Measurements from ENCODE around the gene LIN7A.
"Not testable (repeated sequence)": the region's sequence is repeated elsewhere in the genome, so short reads cannot be mapped to it uniquely, and the experiment has no call there.

LIN7A gene

GRCh38 chr12:80792861-80793260 is 144.9 kb downstream of the LIN7A start:
- Histone ChIP-seq H3K27me3 (no peaks in the 10 kb centered on the region), H3K9me3 (no peaks in the 10 kb centered on the region), H3K4me3 (ENCODE audit: low read depth, low read length) (no peak overlapping the region), H3K4me1 (peaks cover 9% of the 10 kb centered on the region), H3K36me3 (no peaks in the 10 kb centered on the region; the same call in 1 of the 2 replicates)
- no peak for DNase-seq
- TF ChIP-seq, protein P1, sequence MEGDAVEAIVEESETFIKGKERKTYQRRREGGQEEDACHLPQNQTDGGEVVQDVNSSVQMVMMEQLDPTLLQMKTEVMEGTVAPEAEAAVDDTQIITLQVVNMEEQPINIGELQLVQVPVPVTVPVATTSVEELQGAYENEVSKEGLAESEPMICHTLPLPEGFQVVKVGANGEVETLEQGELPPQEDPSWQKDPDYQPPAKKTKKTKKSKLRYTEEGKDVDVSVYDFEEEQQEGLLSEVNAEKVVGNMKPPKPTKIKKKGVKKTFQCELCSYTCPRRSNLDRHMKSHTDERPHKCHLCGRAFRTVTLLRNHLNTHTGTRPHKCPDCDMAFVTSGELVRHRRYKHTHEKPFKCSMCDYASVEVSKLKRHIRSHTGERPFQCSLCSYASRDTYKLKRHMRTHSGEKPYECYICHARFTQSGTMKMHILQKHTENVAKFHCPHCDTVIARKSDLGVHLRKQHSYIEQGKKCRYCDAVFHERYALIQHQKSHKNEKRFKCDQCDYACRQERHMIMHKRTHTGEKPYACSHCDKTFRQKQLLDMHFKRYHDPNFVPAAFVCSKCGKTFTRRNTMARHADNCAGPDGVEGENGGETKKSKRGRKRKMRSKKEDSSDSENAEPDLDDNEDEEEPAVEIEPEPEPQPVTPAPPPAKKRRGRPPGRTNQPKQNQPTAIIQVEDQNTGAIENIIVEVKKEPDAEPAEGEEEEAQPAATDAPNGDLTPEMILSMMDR (IDR thresholded peaks at IDR 0.05; ENCODE audit: low read depth, low read length), result no peak

DNA sequence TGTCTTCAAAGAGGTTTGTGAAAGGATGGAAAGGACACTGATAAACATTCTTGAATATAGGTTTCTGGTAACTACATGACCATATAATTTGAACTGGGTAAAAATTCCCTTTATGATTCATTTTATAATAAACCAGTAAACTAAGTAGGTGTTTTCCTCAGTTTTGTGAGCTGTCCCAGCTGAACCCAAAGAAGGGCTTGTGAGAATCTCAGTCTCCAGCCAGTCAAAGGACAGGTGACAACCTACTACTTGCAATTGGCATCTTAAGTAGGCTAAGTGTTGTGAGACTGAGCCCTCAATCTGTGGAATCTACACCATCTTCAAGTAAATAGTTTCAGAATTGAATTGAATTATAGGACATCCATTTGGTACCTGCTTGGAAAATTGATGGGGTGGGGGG is 145.9 kb downstream of the LIN7A start:
- no peak for DNase-seq

DNA sequence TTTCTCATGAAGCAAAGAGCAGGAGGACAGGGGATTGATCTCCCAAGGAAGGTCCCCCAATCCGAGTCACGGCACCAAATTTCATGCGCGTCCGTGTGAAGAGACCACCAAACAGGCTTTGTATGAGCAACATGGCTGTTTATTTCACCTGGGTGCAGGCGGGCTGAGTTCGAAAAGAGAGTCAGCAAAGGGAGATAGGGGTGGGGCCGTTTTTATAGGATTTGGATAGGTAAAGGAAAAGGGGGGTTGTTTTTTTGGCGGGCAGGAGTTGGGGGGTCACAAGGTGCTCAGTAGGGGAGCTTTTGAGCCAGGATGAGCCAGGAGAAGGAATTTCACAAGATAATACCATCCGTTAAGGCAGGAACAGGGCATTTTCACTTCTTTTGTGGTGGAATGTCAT is 149.3 kb downstream of the LIN7A start:
- not testable (repeated sequence) for DNase-seq; H3K4me3 ChIP-seq (ENCODE audit: low read depth, low read length); H3K9me3 ChIP-seq; H3K4me1 ChIP-seq; H3K27me3 ChIP-seq; H3K36me3 ChIP-seq

More for the DNA sequence above, 145.9 kb downstream of the LIN7A start:
- H3K4me3 ChIP-seq (ENCODE audit: low read depth, low read length), result no peak overlapping the region
- no peaks in the 10 kb centered on the region; the same call in 1 of the 2 replicates for H3K36me3 ChIP-seq
- H3K27me3 ChIP-seq, result no peaks in the 10 kb centered on the region
- no peaks in the 10 kb centered on the region for H3K9me3 ChIP-seq
- peaks cover 9% of the 10 kb centered on the region for H3K4me1 ChIP-seq
- TF ChIP-seq, protein P1 (IDR thresholded peaks at IDR 0.05; ENCODE audit: low read depth, low read length), result no peak

GRCh38 chr12:80782963-80783470 is 154.7 kb downstream of the LIN7A start:
- not testable (repeated sequence) for H3K36me3 ChIP-seq; H3K4me3 ChIP-seq (ENCODE audit: low read depth, low read length); DNase-seq; H3K9me3 ChIP-seq; H3K27me3 ChIP-seq
- H3K4me1 ChIP-seq, result peaks cover 17% of the 10 kb centered on the region

- Histone ChIP-seq H3K9me3 (peaks cover 7% of the 10 kb centered on the region; the same call in 1 of the 2 replicates), H3K27me3 (no peaks in the 10 kb centered on the region), H3K4me1 (peaks cover 25% of the 10 kb centered on the region), H3K4me3 (ENCODE audit: low read depth, low read length) (no peak overlapping the region), H3K36me3 (no peaks in the 10 kb centered on the region)
- TF ChIP-seq, protein P1 (IDR thresholded peaks at IDR 0.05; ENCODE audit: low read depth, low read length), result no peak
- DNase-seq, result no peak
Measured at GRCh38 chr12:80781313-80781712, 156.4 kb downstream of the LIN7A start.

GRCh38 chr12:80780746-80781145 is 157.0 kb downstream of the LIN7A start:
- peaks cover 25% of the 10 kb centered on the region for H3K4me1 ChIP-seq
- no peaks in the 10 kb centered on the region for H3K27me3 ChIP-seq
- no peaks in the 10 kb centered on the region for H3K36me3 ChIP-seq
- no peak for DNase-seq
- H3K9me3 ChIP-seq, result peaks cover 7% of the 10 kb centered on the region; the same call in 1 of the 2 replicates
- no peak overlapping the region for H3K4me3 ChIP-seq (ENCODE audit: low read depth, low read length)
- TF ChIP-seq, protein P1 (IDR thresholded peaks at IDR 0.05; ENCODE audit: low read depth, low read length), result no peak

DNA sequence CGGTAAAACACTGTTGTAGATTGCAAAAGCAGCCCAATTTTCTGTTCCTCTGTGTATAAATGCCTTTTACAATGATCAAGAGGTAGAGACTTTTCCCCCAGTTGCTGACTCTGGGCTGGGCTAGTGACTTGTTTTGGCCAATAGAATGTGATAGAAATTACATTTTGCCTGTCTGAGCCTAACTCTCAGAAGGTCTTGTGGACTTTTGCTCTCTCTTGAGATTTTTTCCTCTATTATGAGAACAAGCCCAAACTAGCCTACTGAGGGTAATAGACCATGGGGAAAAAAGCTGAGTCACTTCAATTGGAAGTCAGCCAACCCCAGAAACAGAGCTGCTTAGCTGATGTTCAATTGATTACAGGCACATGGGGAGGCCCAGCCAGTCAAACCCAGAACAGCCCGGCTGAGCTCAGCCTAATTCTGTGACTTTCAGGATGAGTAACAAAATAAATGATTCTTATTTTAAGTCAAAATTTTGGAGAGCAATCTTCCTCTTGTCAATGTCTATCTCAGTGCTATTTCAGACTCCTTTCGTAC is 159.7 kb downstream of the LIN7A start:
- Histone ChIP-seq H3K4me3 (ENCODE audit: low read depth, low read length) (no peak overlapping the region), H3K36me3 (no peaks in the 10 kb centered on the region), H3K27me3 (no peaks in the 10 kb centered on the region), H3K9me3 (peaks cover 7% of the 10 kb centered on the region; the same call in 1 of the 2 replicates), H3K4me1 (peaks cover 25% of the 10 kb centered on the region)
- DNase-seq, result peak; percentile 83
- TF ChIP-seq, protein P1 (IDR thresholded peaks at IDR 0.05; ENCODE audit: low read depth, low read length), result no peak

Data from BE2C (cell line).